ENCODE data around the gene GALR2. TPM values are rescaled to one million over a fixed set of nuclear protein-coding genes. Genes with fewer than 3 reads are reported as not detected.

Gene GALR2
- total and polyA plus RNA-seq, 8 donors = 0.48 TPM; not detected in 7

DNA sequence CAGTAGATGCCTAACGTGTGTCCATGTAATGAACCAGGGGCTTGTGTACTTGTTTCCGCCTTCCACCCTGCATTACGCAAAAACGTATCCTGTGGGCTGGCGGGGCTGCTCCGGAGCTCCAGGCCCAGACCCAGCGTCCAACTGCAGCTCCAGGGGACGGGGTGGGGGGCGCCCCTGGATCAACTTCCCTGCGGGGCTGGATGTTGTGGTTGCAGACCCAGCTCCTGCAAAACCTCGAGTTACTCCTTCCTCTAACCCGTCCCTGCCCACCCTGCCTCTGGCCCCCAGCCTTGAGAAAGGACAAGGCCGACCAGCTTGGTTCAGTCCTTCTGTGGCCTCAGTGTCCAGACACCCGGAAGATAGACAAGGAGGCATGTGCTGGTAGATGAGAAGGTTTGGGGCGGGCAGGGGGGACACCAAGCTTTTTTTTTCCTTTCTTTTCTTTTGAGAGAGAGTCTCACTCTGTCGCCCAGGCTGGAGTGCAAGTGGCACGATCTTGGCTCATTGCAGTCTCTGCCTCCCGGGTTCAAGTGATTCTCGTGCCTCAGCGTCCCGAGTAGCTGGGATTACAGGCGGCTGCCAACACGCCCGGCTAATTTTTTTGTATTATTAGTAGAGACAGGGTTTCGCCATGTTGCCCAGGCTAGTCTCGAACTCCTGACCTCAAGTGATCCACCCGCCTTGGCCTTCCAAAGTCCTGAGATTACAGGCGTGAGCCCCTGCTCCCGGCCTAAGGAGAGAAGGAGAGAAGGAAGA lies 29.7 kb downstream of the GALR2 start:
- Histone ChIP-seq H3K4me3 (peak overlapping the region; percentile 91 to 94 (median 91)), H3K36me3 (peaks cover 22 to 26% (median 25%) of the 10 kb centered on the region in 4 donors), H3K9me3 (no peaks in the 10 kb centered on the region), H3K27ac (peak overlapping the region; percentile 69 to 86 (median 82)), H3K27me3 (no peaks in the 10 kb centered on the region), H3K4me1 (peaks cover 16 to 48% (median 36%) of the 10 kb centered on the region in 4 donors)
- WGBS, 5 donors = 81 to 87% (median 86%) methylated on average over 29 of the region's 29 CpGs
- intact Hi-C loops (cut with DNase I; ENCODE audit: low total_unique reads) = no loop called here
- DNase-seq = no peak
- TF ChIP-seq, protein P1, sequence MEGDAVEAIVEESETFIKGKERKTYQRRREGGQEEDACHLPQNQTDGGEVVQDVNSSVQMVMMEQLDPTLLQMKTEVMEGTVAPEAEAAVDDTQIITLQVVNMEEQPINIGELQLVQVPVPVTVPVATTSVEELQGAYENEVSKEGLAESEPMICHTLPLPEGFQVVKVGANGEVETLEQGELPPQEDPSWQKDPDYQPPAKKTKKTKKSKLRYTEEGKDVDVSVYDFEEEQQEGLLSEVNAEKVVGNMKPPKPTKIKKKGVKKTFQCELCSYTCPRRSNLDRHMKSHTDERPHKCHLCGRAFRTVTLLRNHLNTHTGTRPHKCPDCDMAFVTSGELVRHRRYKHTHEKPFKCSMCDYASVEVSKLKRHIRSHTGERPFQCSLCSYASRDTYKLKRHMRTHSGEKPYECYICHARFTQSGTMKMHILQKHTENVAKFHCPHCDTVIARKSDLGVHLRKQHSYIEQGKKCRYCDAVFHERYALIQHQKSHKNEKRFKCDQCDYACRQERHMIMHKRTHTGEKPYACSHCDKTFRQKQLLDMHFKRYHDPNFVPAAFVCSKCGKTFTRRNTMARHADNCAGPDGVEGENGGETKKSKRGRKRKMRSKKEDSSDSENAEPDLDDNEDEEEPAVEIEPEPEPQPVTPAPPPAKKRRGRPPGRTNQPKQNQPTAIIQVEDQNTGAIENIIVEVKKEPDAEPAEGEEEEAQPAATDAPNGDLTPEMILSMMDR (IDR thresholded peaks at IDR 0.05) = no peak

GRCh38 chr17:76104896-76105231 lies 30.3 kb downstream of the GALR2 start:
- 67 to 85% (median 75%) methylated on average over 5 of the region's 5 CpGs for WGBS, 5 donors
- H3K4me1 ChIP-seq = peaks cover 16 to 48% (median 36%) of the 10 kb centered on the region in 4 donors
- DNase-seq = no peak
- H3K36me3 ChIP-seq = peaks cover 17 to 21% (median 20%) of the 10 kb centered on the region in 4 donors
- no peak overlapping the region for H3K4me3 ChIP-seq
- no peak overlapping the region for H3K27ac ChIP-seq
- no peaks in the 10 kb centered on the region for H3K9me3 ChIP-seq
- no peak for TF ChIP-seq POLR2A (IDR thresholded peaks at IDR 0.05)
- no peak for TF ChIP-seq EP300 (IDR thresholded peaks at IDR 0.05)
- TF ChIP-seq POLR2AphosphoS5 (IDR thresholded peaks at IDR 0.05) = no peak
- TF ChIP-seq, protein P1 (IDR thresholded peaks at IDR 0.05) = no peak
- intact Hi-C loops (cut with DNase I; ENCODE audit: low total_unique reads) = no loop called here
- H3K27me3 ChIP-seq = no peaks in the 10 kb centered on the region

DNA sequence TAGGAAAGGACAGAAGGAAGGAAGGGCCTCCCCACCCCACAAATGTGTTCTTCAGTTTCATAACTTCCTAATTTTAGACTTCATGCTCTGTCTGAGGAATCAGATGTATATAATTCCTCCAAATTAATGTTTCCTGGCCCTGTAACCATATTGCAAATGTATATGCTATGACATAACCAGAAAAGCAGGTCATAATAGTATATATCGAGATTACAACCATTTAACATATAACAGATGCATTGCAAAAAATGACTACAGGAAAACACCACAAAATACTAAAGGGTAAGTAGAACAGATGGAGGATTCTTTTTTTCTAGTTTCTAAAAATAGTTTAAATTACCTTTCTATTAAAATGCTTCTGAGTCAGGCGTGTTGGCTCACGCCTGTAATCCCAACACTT lies 32.1 kb downstream of the GALR2 start:
- 59 to 65% (median 61%) methylated on average over 3 of the region's 3 CpGs for WGBS, 5 donors
- no peaks in the 10 kb centered on the region for H3K9me3 ChIP-seq
- TF ChIP-seq POLR2A (IDR thresholded peaks at IDR 0.05) (no peak), EP300 (IDR thresholded peaks at IDR 0.05) (no peak), POLR2AphosphoS5 (IDR thresholded peaks at IDR 0.05) (no peak)
- TF ChIP-seq, protein P1 (IDR thresholded peaks at IDR 0.05) = no peak
- H3K4me1 ChIP-seq = peaks cover 16 to 42% (median 34%) of the 10 kb centered on the region in 4 donors
- H3K27me3 ChIP-seq = no peaks in the 10 kb centered on the region
- peak overlapping the region in 2 of 5 donors; percentile 19 to 39 for H3K27ac ChIP-seq
- no peak for DNase-seq
- H3K36me3 ChIP-seq = peaks cover 1 to 3% (median 2%) of the 10 kb centered on the region in 4 donors
- H3K4me3 ChIP-seq = no peak overlapping the region
- intact Hi-C loops (cut with DNase I; ENCODE audit: low total_unique reads) = no loop called here

- Histone ChIP-seq H3K9me3 (no peaks in the 10 kb centered on the region), H3K4me1 (peaks cover 11 to 34% (median 26%) of the 10 kb centered on the region in 4 donors), H3K27me3 (no peaks in the 10 kb centered on the region), H3K36me3 (no peaks in the 10 kb centered on the region), H3K27ac (no peak overlapping the region), H3K4me3 (no peak overlapping the region)
- intact Hi-C loops (cut with DNase I; ENCODE audit: low total_unique reads) = no loop called here
- TF ChIP-seq POLR2A (IDR thresholded peaks at IDR 0.05) (no peak), POLR2AphosphoS5 (IDR thresholded peaks at IDR 0.05) (no peak), EP300 (IDR thresholded peaks at IDR 0.05) (no peak)
- TF ChIP-seq, protein P1 (IDR thresholded peaks at IDR 0.05) = peak in 1 of 7 experiments; percentile 6
- no peak for DNase-seq
- 82 to 88% (median 82%) methylated on average over 6 of the region's 6 CpGs for WGBS, 5 donors
Measured at GRCh38 chr17:76107509-76107908, 32.9 kb downstream of the GALR2 start.
